Neural progenitor cell (in vitro differentiated cells): ENCODE results near the gene SEPTIN12.

Experiments
- CTCF ChIP-seq: fragments of 200-600 bp; sonication (generic); IDR thresholded peaks from 2 replicates; pipeline ENCODE4 v1.5.1; 2017; ENCODE audit warnings: antibody characterized with exemption, mild to moderate bottlenecking
- EZH2 ChIP-seq: fragments of 200-600 bp; sonication (generic); IDR thresholded peaks from 2 replicates; pipeline ENCODE4 v1.6.1; 2017; ENCODE audit warnings: antibody characterized with exemption, mild to moderate bottlenecking, moderate library complexity
- EZH2phosphoT487 ChIP-seq: fragments of 200-600 bp; sonication (generic); IDR thresholded peaks from 2 replicates; pipeline ENCODE4 v1.6.1; 2017; ENCODE audit warnings: antibody characterized with exemption

GRCh38 chr16:4830408-4830807 lies 42.3 kb upstream of the SEPTIN12 start:
- TF ChIP-seq CTCF (no peak), EZH2 (no peak), EZH2phosphoT487 (no peak)
